IPS DF 19.7 (cell line): Measurements from ENCODE around the gene HVCN1.

Experiments used
- DNase-seq: peaks from one replicate; pipeline ENCODE4 v3.0.0-alpha.2; 2013; ENCODE audit warnings: low read depth, low spot score

HVCN1 gene

DNA sequence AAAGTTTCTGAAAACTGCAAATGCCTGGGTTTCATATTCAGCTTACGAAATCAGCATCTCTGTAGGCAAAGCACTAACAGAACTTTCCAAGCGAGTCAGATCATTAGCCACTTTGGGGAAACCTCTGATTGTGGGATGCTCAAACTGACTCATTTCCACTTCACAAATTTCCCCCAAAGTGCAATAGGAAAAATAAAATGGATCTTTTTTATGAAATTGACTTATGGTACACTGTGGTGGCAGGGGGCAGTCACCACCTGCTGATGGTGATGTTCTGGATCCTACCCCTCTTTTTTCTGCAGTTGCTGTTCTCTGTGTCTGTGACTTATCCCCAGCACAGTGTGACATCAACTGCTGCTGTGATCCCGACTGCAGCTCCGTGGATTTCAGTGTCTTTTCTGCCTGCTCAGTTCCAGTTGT is 69.4 kb downstream of the HVCN1 start:
- DNase-seq: no peak

DNA sequence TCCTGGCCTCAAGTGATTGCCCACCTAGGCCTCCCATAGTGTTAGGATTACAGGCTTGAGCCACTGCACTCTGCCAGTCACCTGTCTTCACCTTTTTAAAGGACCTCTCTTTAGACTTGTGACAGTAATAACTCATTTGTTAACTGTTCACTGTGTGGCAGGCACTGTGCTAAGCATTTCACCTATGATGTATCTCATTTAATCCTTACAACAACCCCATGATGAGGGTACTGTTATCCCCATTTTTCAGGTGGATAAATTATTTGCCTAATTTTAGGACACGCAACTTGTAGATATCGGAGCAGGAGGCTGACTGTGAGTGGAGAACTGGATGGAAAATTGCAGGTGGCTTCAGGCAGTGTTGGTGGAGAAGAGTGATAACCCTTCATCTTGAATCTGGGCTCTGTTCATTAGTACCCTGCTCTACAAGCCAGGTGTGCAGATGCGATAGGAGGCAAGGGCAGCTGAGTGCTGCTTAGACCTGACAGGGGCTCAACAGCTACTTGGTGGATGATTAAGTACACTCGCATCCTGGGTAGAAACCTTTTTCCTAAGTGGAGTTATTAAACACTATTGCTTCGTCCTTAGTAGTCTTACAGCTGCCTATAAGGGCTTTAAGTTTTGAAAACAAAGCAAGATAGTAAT is 72.3 kb downstream of the HVCN1 start:
- no peak for DNase-seq

GRCh38 chr12:110615171-110615570 is 73.7 kb downstream of the HVCN1 start:
- no peak for DNase-seq

- peak; percentile 84 for DNase-seq
Measured at GRCh38 chr12:110613771-110614684, 74.9 kb downstream of the HVCN1 start, which contains the start of gene TCTN1. TSS of gene TCTN1 (plus strand) at chr12:110614129. CDS start at chr12:110614183, 54 bp downstream.

DNA sequence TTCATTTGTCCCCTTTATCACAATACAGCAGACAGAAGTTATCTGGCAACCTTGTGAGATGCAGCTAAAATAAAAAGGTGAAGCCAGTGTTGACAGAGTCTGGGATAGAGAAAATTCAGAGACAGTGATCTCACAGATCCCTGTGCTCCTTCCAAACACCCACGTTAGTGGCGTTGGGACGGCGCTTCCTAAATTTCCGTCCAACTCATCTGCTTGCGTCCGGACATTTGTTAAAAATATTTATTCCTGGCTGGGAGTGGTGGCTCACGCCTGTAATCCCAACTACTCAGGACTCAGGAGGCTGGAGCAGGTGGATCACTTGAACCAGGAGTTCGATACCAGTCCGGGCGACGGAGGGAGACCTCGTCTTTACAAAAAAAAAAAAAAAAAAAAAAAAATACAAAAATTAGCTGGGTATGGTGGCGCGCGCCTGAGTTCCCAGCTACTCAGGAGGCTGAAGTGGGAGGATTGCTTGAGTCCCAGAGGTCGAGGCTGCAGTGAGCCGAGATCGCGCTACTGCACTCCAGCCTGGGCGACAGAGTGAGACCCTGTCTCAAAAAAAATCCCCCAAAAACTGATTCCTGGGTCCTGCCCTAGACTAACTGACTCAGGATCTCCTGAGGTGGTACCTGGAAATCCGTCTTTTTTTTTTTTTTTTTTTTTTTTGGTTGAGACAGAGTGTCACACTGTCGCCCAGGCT is 75.7 kb downstream of the HVCN1 start:
- no peak for DNase-seq

DNA sequence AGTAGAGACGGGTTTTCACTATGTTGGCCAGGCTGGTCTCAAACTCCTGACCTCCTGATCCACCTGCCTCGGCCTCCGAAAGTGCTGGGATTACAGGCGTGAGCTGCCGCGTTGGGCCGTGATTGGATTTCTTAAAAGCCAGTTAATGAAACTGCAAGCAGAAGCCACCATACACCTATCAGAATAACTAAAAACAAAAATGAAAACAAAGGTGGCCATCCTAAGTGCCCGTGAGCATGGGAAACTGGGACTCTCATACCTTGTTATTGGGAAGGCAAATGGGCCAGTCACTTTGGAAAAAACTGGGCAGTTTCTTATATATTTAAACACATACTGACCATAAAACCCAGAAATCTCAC is 82.7 kb downstream of the HVCN1 start:
- no peak for DNase-seq

DNA sequence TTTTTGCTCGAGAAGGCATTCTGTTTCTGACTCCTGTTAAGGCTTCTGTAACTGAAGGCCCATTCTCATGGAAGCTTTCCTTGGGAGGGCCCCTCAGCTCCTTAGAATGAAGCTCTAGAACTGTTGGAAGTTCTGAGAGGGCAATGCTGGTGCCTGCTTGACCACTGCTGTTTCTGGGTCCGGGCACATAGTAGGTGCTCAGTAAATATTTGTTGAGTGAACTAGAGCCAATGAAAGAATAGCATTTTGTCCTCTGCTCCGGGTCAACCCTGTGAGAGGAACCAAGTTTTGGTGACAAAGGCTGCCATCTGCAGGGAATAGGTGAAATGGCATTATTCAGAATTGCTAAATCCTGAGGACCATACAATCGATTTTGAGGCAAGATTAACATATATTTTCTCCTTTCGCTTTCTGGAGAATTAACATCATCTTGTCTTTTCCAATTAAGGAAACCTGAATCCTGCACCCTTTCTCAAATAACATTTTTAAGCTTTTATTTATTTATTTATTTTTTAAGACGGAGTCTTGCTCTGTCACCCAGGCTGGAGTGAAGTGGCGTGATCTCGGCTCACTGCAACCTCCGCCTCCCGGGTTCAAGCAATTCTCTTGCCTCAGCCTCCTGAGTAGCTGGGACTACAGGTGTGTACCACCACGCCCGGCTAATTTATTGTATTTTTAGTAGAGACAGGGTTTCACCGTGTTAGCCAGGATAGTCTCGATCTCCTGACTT is 86.7 kb downstream of the HVCN1 start:
- DNase-seq: peak; percentile 47

GRCh38 chr12:110600254-110600653 is 88.7 kb downstream of the HVCN1 start:
- no peak for DNase-seq

- DNase-seq: no peak
Measured at GRCh38 chr12:110599334-110599733, 89.6 kb downstream of the HVCN1 start.
